ENCODE results near the gene TEX54. TPM values are rescaled to one million over a fixed set of nuclear protein-coding genes. Genes with fewer than 3 reads are reported as not detected.
"Not testable (repeated sequence)": the region's sequence is repeated elsewhere in the genome, so short reads cannot be mapped to it uniquely, and the experiment has no call there.

TEX54 gene
- total and polyA plus RNA-seq, 2 of the 4 experiments (the other 2 are of a cell fraction), result not detected

- no peak for ATAC-seq (ENCODE audit: low read depth)
- ChIA-PET CTCF (interaction anchor here (1.1 kb wide), 1 partner anchor 57 kb away, joined by 4 read pairs; no protein-coding TSS in a partner anchor), POLR2A (ENCODE audit: unreplicated experiment) (interaction anchor here (0.8 kb wide), 1 partner anchor 53 kb away, joined by 3 read pairs; no protein-coding TSS in a partner anchor)
- TF ChIP-seq ELK1 (IDR thresholded peaks at IDR 0.05; ENCODE audit: borderline replicate concordance, low read depth, low read length) (no peak), RAD21 (IDR thresholded peaks at IDR 0.05; ENCODE audit: low read length) (no peak), CEBPB (IDR thresholded peaks at IDR 0.05; ENCODE audit: low read depth, low read length) (peak; percentile 47; the same call in 1 of the 2 replicates), BHLHE40 (IDR thresholded peaks at IDR 0.05; ENCODE audit: low read depth, low read length) (no peak)
- no peak overlapping the region for H3K4me2 ChIP-seq (ENCODE audit: low read depth, low read length)
- H3K9me1 ChIP-seq (ENCODE audit: insufficient read depth, low read length), result no peaks in the 10 kb centered on the region
- no peak overlapping the region for H3K27ac ChIP-seq (ENCODE audit: insufficient read depth, low read length)
- no TSS peak for BruUV-seq (replicated peaks)
- no peak overlapping the region for H3K4me3 ChIP-seq (ENCODE audit: insufficient read depth, low read depth, low read length)
- peak overlapping the region; percentile 1 for H2AFZ ChIP-seq (replicated peaks; ENCODE audit: low read length, poor library complexity)
- H3K23ac ChIP-seq (ENCODE audit: low read depth, low read length), result no peak overlapping the region
- H2BK20ac ChIP-seq (ENCODE audit: low read depth, low read length), result no peak overlapping the region
- H3K9me3 ChIP-seq (ENCODE audit: control insufficient read depth, insufficient read depth, low read length), result no peaks in the 10 kb centered on the region
- no peak overlapping the region for H2AK5ac ChIP-seq (ENCODE audit: low read depth, low read length)
- 86% methylated on average over 2 of the region's 3 CpGs; no CpG with 5 or more reads in 1 of the 2 experiments for WGBS, 2 experiments (ENCODE audit: extremely low coverage in 2 of 2, insufficient read length in 1 of 2)
- no peaks in the 10 kb centered on the region; the same call in none of the 2 replicates for H4K20me1 ChIP-seq (ENCODE audit: insufficient read depth, low read length)
- H2BK5ac ChIP-seq (ENCODE audit: low read depth, low read length, poor library complexity, severe bottlenecking), result no peak overlapping the region
- H3K36me3 ChIP-seq (ENCODE audit: control insufficient read depth, insufficient read depth, low read length), result no peaks in the 10 kb centered on the region
- peaks cover 0 to 7% of the 10 kb centered on the region in 2 experiments; a peak in 1 of 4 replicates for H3K79me1 ChIP-seq (ENCODE audit: low read depth in 1 of 2, low read length in 2 of 2)
- no peak overlapping the region for H3K14ac ChIP-seq (replicated peaks; ENCODE audit: low read depth, low read length)
- no peak overlapping the region for H2BK120ac ChIP-seq (ENCODE audit: low read depth, low read length)
- intact Hi-C loops (cut with micrococcal nuclease) (no loop called here), dilution Hi-C loops (cut with HindIII; ENCODE audit: low sequenced_read_pairs, unreplicated experiment) (no loop called here), in situ Hi-C loops (cut with MboI; ENCODE audit: low sequenced_read_pairs) (no loop called here)
- H4K91ac ChIP-seq (ENCODE audit: insufficient read depth, low read depth, low read length), result no peak overlapping the region
- no peak overlapping the region for H2AK9ac ChIP-seq (replicated peaks; ENCODE audit: low read depth, low read length, poor library complexity)
- H2BK15ac ChIP-seq (ENCODE audit: low read depth, low read length), result no peak overlapping the region
- no peak overlapping the region for H3K9ac ChIP-seq (ENCODE audit: low read depth, low read length)
- H4K5ac ChIP-seq (ENCODE audit: low read depth, low read length), result no peak overlapping the region
- DNase-seq, result peak; percentile 46
- H3K18ac ChIP-seq (ENCODE audit: low read depth, low read length), result no peak overlapping the region
- H3K4me1 ChIP-seq (ENCODE audit: control insufficient read depth, insufficient read depth, low read length), result peaks cover 8% of the 10 kb centered on the region
- no peak overlapping the region for H3K56ac ChIP-seq (ENCODE audit: extremely low read depth, insufficient read depth, low read length)
- H3K4ac ChIP-seq (ENCODE audit: low read depth, low read length), result no peak overlapping the region
- no peaks in the 10 kb centered on the region for H3K27me3 ChIP-seq (ENCODE audit: control insufficient read depth, insufficient read depth, low read length)
- peak overlapping the region in 1 of 2 experiments; percentile 66; a peak in 2 of 4 replicates for H4K8ac ChIP-seq (ENCODE audit: low read depth in 2 of 2, low read length in 2 of 2)
Observed at GRCh38 chr11:62843466-62843865, 10.8 kb upstream of the TEX54 start.

GRCh38 chr11:62842891-62843290, 10.2 kb upstream of the TEX54 start:
- peak overlapping the region; percentile 98 for H2BK5ac ChIP-seq (ENCODE audit: low read depth, low read length, poor library complexity, severe bottlenecking)
- H2BK20ac ChIP-seq (ENCODE audit: low read depth, low read length); H3K9me3 ChIP-seq (ENCODE audit: control insufficient read depth, insufficient read depth, low read length); H3K4me1 ChIP-seq (ENCODE audit: control insufficient read depth, insufficient read depth, low read length); DNase-seq; intact Hi-C loops (cut with micrococcal nuclease); H4K20me1 ChIP-seq (ENCODE audit: insufficient read depth, low read length); BruUV-seq (replicated peaks); H3K27me3 ChIP-seq (ENCODE audit: control insufficient read depth, insufficient read depth, low read length); H2AFZ ChIP-seq (replicated peaks; ENCODE audit: low read length, poor library complexity); in situ Hi-C loops (cut with MboI; ENCODE audit: low sequenced_read_pairs); H2AK5ac ChIP-seq (ENCODE audit: low read depth, low read length); H3K36me3 ChIP-seq (ENCODE audit: control insufficient read depth, insufficient read depth, low read length); H3K4me3 ChIP-seq (ENCODE audit: insufficient read depth, low read depth, low read length); H3K9me1 ChIP-seq (ENCODE audit: insufficient read depth, low read length); dilution Hi-C loops (cut with HindIII; ENCODE audit: low sequenced_read_pairs, unreplicated experiment); H3K56ac ChIP-seq (ENCODE audit: extremely low read depth, insufficient read depth, low read length); H2AK9ac ChIP-seq (replicated peaks; ENCODE audit: low read depth, low read length, poor library complexity); H2BK120ac ChIP-seq (ENCODE audit: low read depth, low read length); ATAC-seq (ENCODE audit: low read depth): not testable (repeated sequence)
- peak overlapping the region; percentile 92; the same call in 1 of the 2 replicates for H3K23ac ChIP-seq (ENCODE audit: low read depth, low read length)
- POLR2A ChIA-PET (ENCODE audit: unreplicated experiment), result interaction anchor here (0.6 to 0.8 kb wide), 3 partner anchors 53 to 143 kb away, joined by 3 to 4 read pairs (median 3); no protein-coding TSS in a partner anchor
- 0 out of 2 replicates have a peak overlapping the region, but pooled peaks have one; percentile 92 for H3K14ac ChIP-seq (replicated peaks; ENCODE audit: low read depth, low read length)
- peak overlapping the region; percentile 97 for H4K5ac ChIP-seq (ENCODE audit: low read depth, low read length)
- peak overlapping the region; percentile 87 for H3K18ac ChIP-seq (ENCODE audit: low read depth, low read length)
- H3K27ac ChIP-seq (ENCODE audit: insufficient read depth, low read length), result peak overlapping the region; percentile 97
- H3K4me2 ChIP-seq (ENCODE audit: low read depth, low read length), result 0 out of 2 replicates have a peak overlapping the region, but pooled peaks have one; percentile 81
- peak overlapping the region; percentile 86 for H3K9ac ChIP-seq (ENCODE audit: low read depth, low read length)
- peak overlapping the region; percentile 98 to 99 for H4K8ac ChIP-seq (ENCODE audit: low read depth in 2 of 2, low read length in 2 of 2)
- 0 out of 3 replicates have a peak overlapping the region, but pooled peaks have one; percentile 93 for H2BK15ac ChIP-seq (ENCODE audit: low read depth, low read length)
- WGBS, 2 experiments (ENCODE audit: extremely low coverage in 2 of 2, insufficient read length in 1 of 2), result no CpG with 5 or more reads among the region's 9 CpGs
- CTCF ChIA-PET, result interaction anchor here (0.7 to 1.1 kb wide), 2 partner anchors 12 to 56 kb away, joined by 3 to 4 read pairs; no protein-coding TSS in a partner anchor
- peak overlapping the region; percentile 91; the same call in 1 of the 2 replicates for H3K4ac ChIP-seq (ENCODE audit: low read depth, low read length)
- H3K79me1 ChIP-seq (ENCODE audit: low read depth in 1 of 2, low read length in 2 of 2), result peaks cover under 1 to 11% of the 10 kb centered on the region in 2 experiments; a peak in 1 of 4 replicates
- 0 out of 2 replicates have a peak overlapping the region, but pooled peaks have one; percentile 94 for H4K91ac ChIP-seq (ENCODE audit: insufficient read depth, low read depth, low read length)
